HL-60/S4 treated with retinoic acid at 250 ng/mL for 4 days and 3 days (cell line): ENCODE results near the gene YDJC.
"Not testable (repeated sequence)": the region's sequence is repeated elsewhere in the genome, so short reads cannot be mapped to it uniquely, and the experiment has no call there.

Experiments
- in situ Hi-C: fragments of 300-500 bp; cut with MboI; formaldehyde crosslinking; loops from 2 replicates; pipeline ENCODE4 v1.7.0; 2022; ENCODE audit warnings: low sequenced_read_pairs

YDJC gene

GRCh38 chr22:21617337-21617736, 12.5 kb downstream of the YDJC start:
- in situ Hi-C loops, result not testable (repeated sequence)

GRCh38 chr22:21615731-21616130, 14.1 kb downstream of the YDJC start:
- in situ Hi-C loops, result no loop called here

GRCh38 chr22:21613553-21614233, 16.1 kb downstream of the YDJC start:
- in situ Hi-C loops, result no loop called here

GRCh38 chr22:21612858-21613257, 17.0 kb downstream of the YDJC start:
- in situ Hi-C loops, result no loop called here

- in situ Hi-C loops, result no loop called here
These were observed 18.4 kb downstream of the YDJC start for GRCh38 chr22:21611210-21611977.

- in situ Hi-C loops, result not testable (repeated sequence)
These were observed 20.2 kb downstream of the YDJC start for GRCh38 chr22:21609556-21610157.

- in situ Hi-C loops, result no loop called here
These were observed 23.0 kb downstream of the YDJC start for GRCh38 chr22:21606775-21607174.

GRCh38 chr22:21605887-21606564, 23.8 kb downstream of the YDJC start:
- in situ Hi-C loops, result no loop called here

GRCh38 chr22:21603973-21604372, 25.8 kb downstream of the YDJC start:
- in situ Hi-C loops, result no loop called here

- in situ Hi-C loops, result no loop called here
These were observed 27.2 kb downstream of the YDJC start for GRCh38 chr22:21602579-21602978.

GRCh38 chr22:21599053-21599893, 30.5 kb downstream of the YDJC start:
- in situ Hi-C loops, result no loop called here

GRCh38 chr22:21598302-21598701, 31.5 kb downstream of the YDJC start:
- in situ Hi-C loops, result no loop called here

- in situ Hi-C loops, result not testable (repeated sequence)
These were observed 33.3 kb downstream of the YDJC start for GRCh38 chr22:21596356-21597135.

GRCh38 chr22:21594865-21595452, 34.9 kb downstream of the YDJC start:
- in situ Hi-C loops, result no loop called here

- in situ Hi-C loops, result no loop called here
These were observed 36.2 kb downstream of the YDJC start for GRCh38 chr22:21593406-21594232.

GRCh38 chr22:21592422-21592821, 37.4 kb downstream of the YDJC start:
- in situ Hi-C loops, result no loop called here

GRCh38 chr22:21591695-21592094, 38.1 kb downstream of the YDJC start:
- in situ Hi-C loops, result no loop called here

- in situ Hi-C loops, result no loop called here
These were observed 38.8 kb downstream of the YDJC start for GRCh38 chr22:21590809-21591641.
